NCI-H1930 (cell line): ENCODE measurements around the gene SUSD4.
"Not testable (repeated sequence)": the region's sequence is repeated elsewhere in the genome, so short reads cannot be mapped to it uniquely, and the experiment has no call there.

Source experiments
- DNase-seq, 2 experiments: peaks; one replicate each; lab custom pipeline; 2025; lab: John Stamatoyannopoulos, UW

Gene SUSD4

GRCh38 chr1:223253916-223254315 lies 110.1 kb downstream of the SUSD4 start:
- DNase-seq, result no peak

DNA sequence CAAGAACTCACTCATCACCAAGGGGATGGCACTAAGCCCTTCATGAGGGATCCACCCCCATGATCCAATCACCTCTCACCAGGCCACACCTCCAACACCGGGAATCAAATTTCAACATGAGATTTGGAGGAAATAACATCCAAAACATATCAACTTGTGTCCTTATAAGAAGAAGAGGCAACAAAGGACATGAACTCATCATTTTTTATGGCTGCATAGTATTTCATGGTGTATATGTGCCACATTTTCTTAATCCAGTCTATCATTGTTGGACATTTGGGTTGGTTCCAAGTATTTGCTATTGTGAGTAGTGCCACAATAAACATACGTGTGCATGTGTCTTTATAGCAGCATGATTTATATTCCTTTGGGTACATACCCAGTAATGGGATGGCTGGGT lies 112.6 kb downstream of the SUSD4 start:
- not testable (repeated sequence) for DNase-seq

- no peak for DNase-seq
Measured at GRCh38 chr1:223250632-223251015, 113.4 kb downstream of the SUSD4 start.

DNA sequence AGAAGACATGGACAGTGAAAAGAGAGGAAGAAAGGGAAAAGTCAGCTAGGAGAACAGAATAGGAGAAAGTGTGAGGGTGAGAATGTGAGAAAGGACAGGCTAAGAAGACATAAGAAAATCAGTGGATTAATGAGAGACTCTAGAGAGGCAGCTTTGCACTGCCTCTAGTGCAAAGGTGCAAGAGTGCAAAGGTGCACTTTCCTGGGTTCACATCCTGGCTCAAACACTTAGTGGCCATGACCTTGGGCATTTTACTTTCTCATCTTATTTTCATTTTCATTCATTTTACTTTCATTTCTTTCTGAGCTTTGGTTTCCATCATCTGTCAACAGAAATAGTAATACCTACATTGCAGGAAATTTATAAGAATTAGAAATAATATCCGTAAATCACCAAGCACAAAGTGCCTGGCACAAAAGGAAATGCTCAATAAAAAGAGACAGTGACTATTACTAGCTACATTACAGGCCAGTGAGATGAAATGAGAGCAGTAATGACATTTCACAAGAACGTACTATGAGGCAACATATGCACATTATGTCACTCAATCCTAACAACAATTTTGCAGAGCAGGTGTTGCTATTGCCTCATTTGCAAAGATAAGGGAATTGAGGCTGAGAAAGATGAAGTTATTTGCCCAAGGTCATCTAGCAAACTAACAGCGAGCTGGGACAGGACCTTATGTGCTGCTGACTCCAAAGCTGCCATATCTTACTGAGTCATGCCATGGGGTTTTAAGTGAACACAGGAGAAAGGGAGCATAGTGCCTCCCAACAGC lies 113.9 kb downstream of the SUSD4 start:
- DNase-seq, result no peak

- DNase-seq, result no peak
Measured at GRCh38 chr1:223248770-223249140, 115.2 kb downstream of the SUSD4 start.

GRCh38 chr1:223248001-223248769 lies 115.8 kb downstream of the SUSD4 start:
- DNase-seq, result no peak

- DNase-seq, result no peak
Measured at GRCh38 chr1:223246476-223247112, 117.4 kb downstream of the SUSD4 start.

- no peak for DNase-seq
Measured at GRCh38 chr1:223245983-223246382, 118.0 kb downstream of the SUSD4 start.

DNA sequence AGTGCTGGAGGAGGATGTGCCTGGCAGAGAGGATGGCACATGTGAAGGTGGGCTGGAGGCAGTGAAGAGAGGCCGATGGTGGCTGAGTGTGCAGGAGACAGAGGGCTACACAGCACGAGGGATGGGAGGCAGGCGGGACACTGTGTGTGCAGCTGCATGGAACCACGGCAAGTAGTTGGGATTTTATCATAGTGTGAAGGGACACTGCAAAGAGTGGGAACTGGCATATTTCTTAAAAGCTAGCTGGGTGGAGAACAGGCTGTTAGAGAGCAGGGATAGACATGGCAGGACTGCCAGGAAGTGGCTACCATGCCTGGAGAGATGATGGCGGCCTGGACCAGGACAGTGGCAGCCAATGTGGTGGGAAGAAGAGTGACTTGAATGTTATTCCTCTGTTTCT lies 118.6 kb downstream of the SUSD4 start:
- no peak for DNase-seq

- DNase-seq, result no peak
Measured at GRCh38 chr1:223244366-223245103, 119.4 kb downstream of the SUSD4 start.

- no peak for DNase-seq
Measured at GRCh38 chr1:223243441-223244050, 120.4 kb downstream of the SUSD4 start.

DNA sequence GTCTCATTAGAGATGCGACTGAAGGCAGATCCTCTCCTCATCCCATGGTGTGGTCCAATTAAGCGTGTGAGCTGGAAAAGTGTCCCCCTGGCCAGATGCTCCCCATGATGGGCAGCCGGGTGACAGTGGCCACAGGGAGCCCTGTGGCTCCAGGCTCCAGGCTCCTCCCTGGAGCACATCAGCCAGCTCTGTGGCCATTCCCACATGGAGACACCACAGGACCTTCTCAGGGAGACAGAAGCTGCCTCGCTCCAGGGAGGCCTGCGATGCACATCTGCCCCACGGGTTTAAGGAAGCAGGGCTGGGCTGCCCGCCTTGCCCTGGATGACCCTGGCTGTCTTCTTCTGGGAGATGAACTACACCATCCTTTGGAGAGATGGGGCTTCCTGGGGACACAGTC lies 121.0 kb downstream of the SUSD4 start:
- no peak for DNase-seq

DNA sequence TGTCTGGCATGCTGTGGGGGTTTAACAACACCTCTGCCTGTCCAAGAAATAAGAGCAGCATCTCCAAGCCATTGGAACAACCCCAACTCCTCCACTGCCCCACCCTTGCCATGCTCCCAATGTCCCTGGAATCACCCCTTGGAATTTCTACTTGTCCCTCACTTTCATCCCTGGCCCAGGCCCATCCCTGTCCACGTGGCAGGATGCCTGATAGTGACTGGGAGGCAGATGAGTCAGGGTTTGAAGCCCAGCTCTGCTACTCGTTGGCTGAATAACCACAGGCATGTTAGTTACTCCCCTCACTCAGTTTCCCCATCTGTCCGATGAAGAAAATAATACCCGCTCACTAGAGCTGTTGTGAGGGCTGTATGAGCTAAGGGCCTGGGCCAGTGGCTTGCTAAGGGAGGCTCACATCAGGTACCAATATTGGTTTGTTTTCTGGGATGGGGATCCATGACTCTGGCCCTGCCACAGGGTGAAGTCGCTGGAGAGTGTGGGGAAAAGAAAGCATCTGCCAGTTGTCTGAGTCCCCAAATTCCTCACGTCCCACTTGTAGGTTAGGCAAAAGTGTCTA lies 121.5 kb downstream of the SUSD4 start:
- DNase-seq, result no peak

GRCh38 chr1:223240122-223240521 lies 123.9 kb downstream of the SUSD4 start:
- DNase-seq, result no peak

- no peak for DNase-seq
Measured at GRCh38 chr1:223235091-223235490, 128.9 kb downstream of the SUSD4 start.

DNA sequence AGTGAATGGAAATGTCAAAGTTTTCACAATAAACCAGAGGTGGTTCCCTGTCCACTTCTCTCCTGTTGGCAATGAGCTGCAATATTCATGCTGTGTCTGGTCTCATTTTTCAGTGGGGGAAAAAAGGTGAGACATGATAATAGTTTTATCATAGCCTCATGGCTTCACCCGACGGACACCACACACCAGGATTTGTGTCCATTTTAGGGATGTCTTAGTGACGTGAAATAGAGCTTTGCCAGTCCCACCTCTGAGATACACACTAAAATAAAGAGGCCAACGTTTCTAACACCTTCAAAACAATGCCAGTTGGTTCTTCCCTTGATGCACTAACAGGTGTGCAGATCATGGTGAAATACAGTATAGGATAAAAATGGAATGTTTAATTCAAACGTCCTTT lies 129.4 kb downstream of the SUSD4 start:
- DNase-seq, result no peak

DNA sequence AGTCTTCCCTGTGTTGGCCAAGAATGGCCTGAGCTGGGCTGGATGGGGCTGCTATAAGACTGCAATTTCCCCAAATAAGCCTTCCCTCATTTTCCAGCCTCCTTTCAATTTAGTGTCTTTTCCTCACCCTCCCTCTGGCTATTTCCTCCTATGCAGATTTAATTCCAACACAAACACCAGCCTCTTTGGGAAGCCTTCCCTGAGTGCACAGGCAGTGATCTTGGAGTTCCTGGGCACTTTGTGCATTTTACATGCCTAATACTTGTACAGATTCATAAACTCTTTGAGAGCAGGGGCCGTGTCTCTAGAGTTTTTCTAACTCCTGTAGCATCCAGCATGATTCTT lies 129.8 kb downstream of the SUSD4 start:
- DNase-seq, result no peak

DNA sequence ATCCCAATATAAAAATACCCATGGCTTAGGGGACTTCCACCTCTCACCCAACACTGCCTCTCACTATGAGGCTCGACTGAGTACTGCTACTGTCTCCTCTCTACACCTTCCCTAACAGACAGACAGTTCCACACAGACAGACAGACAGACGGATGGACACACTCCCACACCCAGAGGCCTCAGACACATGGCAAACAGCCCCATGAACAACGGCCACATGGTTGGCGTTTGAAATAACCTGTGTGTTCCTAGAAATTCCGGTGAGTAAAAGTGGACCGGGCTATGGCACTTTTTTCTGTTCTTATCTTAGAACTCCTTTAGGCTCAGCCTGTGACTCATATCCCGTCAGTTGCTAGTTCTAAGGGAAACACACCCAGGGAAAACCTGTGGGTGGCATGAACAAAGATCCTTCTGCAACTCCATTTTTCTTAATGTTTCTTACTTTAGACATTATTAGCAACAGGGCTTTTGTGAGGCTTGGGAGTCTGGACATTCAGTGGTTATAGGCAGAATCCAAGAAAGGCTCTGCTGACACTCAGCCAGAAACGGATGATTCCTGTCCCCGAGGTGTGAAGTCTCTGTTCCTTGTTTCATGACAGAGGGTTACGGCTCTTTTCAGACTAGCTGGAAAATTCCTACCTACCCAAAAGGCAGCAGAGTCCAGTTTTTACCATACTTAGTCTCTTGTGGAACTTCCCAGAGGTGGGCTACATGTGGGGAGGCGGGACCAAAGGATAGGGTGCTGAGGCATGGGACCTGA lies 130.4 kb downstream of the SUSD4 start:
- DNase-seq, result no peak

- DNase-seq, result no peak
Measured at GRCh38 chr1:223233019-223233409, 131.0 kb downstream of the SUSD4 start.

GRCh38 chr1:223231581-223231980 lies 132.4 kb downstream of the SUSD4 start:
- DNase-seq, result no peak

- no peak for DNase-seq
Measured at GRCh38 chr1:223231011-223231572, 132.9 kb downstream of the SUSD4 start.
